ENCODE measurements around the gene MLYCD.

MLYCD gene

DNA sequence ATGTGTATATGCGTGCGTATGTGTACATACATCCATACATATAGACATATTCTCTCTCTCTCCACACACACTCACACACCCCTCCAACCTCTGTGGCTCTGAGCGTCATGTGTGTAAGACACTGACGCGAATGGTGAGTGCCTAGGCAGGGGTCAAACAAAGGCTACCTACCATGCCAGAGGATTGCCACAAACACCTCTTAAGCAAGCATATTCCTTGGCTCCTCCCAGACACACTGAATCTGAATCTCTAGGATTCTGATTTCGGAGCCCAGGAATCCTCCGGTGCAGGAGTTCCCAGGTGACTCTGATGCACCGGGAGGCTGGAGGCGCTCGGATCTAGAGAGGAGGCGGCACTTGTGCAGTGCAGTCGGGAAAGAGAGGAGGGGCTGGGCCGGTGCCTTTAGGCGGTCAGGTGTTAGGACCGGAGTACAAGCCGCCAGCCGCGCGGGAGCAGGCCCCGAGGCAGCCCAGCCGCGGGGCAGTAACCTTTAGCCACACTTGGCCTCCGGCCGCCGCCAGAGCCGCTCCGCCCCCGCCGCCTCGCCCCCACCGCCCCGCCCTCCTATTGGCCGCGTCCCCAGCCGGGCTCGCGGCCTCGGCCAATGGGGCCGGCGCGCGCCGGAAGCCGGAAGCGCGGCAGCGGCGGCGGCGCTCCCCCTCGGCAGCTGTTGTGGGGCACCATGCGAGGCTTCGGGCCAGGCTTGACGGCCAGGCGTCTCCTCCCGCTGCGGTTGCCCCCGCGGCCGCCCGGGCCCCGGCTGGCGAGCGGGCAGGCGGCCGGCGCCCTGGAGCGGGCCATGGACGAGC, at the start of gene MLYCD:
MLYCD (plus strand) TSS at position 653 of the 809 bp plus-strand sequence; CDS start at position 683, 30 bp downstream.
- Mint-ChIP-seq H3K4me3 (peak within 1 kb of the TSS; percentile 94 to 97), H3K4me1 (peaks cover 39% of the 10 kb centered on the region), H3K27me3 (peaks cover 18% of the 10 kb centered on the region), H3K9me3 (no peaks in the 10 kb centered on the region), H3K27ac (peak within 1 kb of the TSS; percentile 82 to 85)
- ATAC-seq (peak; percentile 95), DNase-seq (peak; percentile 63 to 74)

GRCh38 chr16:83849421-83849820, 49.5 kb upstream of the MLYCD start:
- H3K27me3 Mint-ChIP-seq = peaks cover 11% of the 10 kb centered on the region
- no peak for ATAC-seq

GRCh38 chr16:83850947-83851346, 48.0 kb upstream of the MLYCD start:
- peaks cover 11% of the 10 kb centered on the region for H3K27me3 Mint-ChIP-seq
- no peaks in the 10 kb centered on the region for H3K9me3 Mint-ChIP-seq
- H3K4me1 Mint-ChIP-seq = no peaks in the 10 kb centered on the region
- H3K4me3 Mint-ChIP-seq = no peak overlapping the region
- no peak overlapping the region for H3K27ac Mint-ChIP-seq
- no peak for DNase-seq
- ATAC-seq = no peak

More at GRCh38 chr16:83849421-83849820, 49.5 kb upstream of the MLYCD start:
- H3K9me3 Mint-ChIP-seq = no peaks in the 10 kb centered on the region
- no peaks in the 10 kb centered on the region for H3K4me1 Mint-ChIP-seq
- DNase-seq = no peak
- H3K4me3 Mint-ChIP-seq = no peak overlapping the region
- H3K27ac Mint-ChIP-seq = no peak overlapping the region

DNA sequence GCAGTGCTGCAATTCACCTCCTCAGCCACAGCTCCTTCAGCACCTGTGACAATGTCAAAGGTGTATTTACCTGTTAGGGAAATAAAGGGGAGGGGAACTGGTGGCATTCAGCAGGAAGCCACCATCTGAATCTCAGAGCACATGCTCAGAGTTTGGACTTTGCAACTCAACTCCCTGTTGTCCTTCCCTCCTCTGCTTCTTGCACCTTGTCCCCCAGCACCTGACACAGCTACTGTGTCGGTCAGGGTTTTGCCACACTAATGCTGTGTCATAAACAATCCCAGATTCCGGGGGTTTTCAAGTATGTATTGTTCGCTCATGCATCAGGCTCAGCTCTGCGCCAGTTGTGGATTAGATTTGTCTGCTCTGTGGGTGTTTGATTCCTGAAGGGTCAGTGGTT, 47.4 kb upstream of the MLYCD start:
- ATAC-seq (no peak), DNase-seq (no peak)
- Mint-ChIP-seq H3K27me3 (peaks cover 11% of the 10 kb centered on the region), H3K27ac (no peak overlapping the region), H3K9me3 (no peaks in the 10 kb centered on the region), H3K4me1 (no peaks in the 10 kb centered on the region), H3K4me3 (no peak overlapping the region)

DNA sequence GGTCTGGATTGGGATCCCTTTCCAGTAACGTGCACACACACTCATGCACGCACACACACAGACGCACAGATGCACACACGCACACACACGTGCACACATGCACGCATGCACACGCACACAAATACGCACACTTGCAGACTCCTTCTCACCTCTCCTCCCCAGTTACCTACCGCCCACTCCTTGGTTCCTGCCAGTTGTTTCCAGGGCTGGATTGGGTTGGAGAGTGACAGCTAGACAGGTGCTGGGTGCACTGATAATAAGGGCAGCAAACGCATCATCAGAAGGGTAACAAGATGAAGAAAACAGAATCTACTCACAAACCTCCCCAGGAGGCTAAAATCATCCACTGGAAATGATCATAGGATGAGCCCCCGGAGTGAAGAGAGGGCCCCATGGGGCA, 46.1 kb upstream of the MLYCD start:
- H3K4me3 Mint-ChIP-seq = no peak overlapping the region
- DNase-seq (no peak), ATAC-seq (no peak)
- H3K9me3 Mint-ChIP-seq = no peaks in the 10 kb centered on the region
- H3K27ac Mint-ChIP-seq = no peak overlapping the region
- peaks cover 11% of the 10 kb centered on the region for H3K27me3 Mint-ChIP-seq
- H3K4me1 Mint-ChIP-seq = no peaks in the 10 kb centered on the region

DNA sequence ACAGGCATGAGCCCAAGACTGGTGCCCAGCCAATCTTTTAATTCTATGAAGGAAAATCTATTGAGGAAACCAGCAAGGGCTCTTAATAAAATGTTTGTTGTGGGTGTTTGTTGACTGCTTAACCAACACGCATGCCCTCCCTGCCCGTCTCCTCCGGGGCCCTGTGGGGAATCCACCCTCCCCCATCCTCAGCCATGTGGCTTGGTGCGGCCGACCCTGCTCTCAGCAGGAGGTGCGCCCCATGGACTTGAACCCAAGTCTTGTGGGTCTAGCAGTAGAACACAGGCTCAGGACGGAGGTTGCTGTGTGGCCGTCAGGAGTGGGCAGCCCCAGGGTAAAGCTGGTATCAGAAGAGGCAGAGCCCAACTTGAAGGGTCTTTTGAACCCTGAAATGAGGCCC, 45.1 kb upstream of the MLYCD start:
- Mint-ChIP-seq H3K27ac (no peak overlapping the region), H3K4me1 (no peaks in the 10 kb centered on the region), H3K27me3 (peaks cover 11% of the 10 kb centered on the region), H3K9me3 (no peaks in the 10 kb centered on the region), H3K4me3 (no peak overlapping the region)
- DNase-seq (no peak), ATAC-seq (no peak)

GRCh38 chr16:83854420-83854819, 44.5 kb upstream of the MLYCD start:
- no peak overlapping the region for H3K4me3 Mint-ChIP-seq
- no peaks in the 10 kb centered on the region for H3K4me1 Mint-ChIP-seq
- H3K9me3 Mint-ChIP-seq = no peaks in the 10 kb centered on the region
- peaks cover 11% of the 10 kb centered on the region for H3K27me3 Mint-ChIP-seq
- DNase-seq = no peak
- no peak for ATAC-seq
- H3K27ac Mint-ChIP-seq = no peak overlapping the region

DNA sequence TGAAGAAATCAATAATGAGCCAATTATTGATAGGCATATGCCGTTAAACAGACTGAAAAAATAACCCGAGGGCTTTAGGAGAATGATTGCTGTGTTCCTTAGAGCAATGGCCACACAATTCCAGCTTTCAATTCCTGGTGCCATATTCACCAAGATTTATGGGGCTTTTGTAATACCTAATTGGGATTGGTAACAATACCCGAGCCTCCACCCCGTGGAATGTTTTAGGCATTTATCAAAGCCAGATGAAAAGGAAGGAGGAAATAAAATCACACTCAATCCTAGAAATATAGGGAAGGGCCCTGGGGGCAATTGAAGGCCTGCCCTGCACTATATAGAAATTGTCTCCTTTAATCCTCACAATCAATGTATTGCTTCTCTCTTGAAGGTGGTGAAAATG, 42.1 kb upstream of the MLYCD start:
- Mint-ChIP-seq H3K27ac (no peak overlapping the region), H3K9me3 (no peaks in the 10 kb centered on the region), H3K4me1 (no peaks in the 10 kb centered on the region), H3K4me3 (no peak overlapping the region), H3K27me3 (peaks cover 2% of the 10 kb centered on the region)
- no peak for DNase-seq
- ATAC-seq = no peak

- Mint-ChIP-seq H3K27me3 (no peaks in the 10 kb centered on the region), H3K4me1 (no peaks in the 10 kb centered on the region)
Measured at GRCh38 chr16:83859265-83859664, 39.6 kb upstream of the MLYCD start.

GRCh38 chr16:83862661-83863060, 36.3 kb upstream of the MLYCD start:
- peaks cover 0 to 9% of the 10 kb centered on the region in 2 donors for H3K9me3 Mint-ChIP-seq
- DNase-seq (no peak), ATAC-seq (no peak)
- H3K4me3 Mint-ChIP-seq = no peak overlapping the region
- H3K27ac Mint-ChIP-seq = no peak overlapping the region
- no peaks in the 10 kb centered on the region for H3K4me1 Mint-ChIP-seq
- H3K27me3 Mint-ChIP-seq = peaks cover 17% of the 10 kb centered on the region

More at GRCh38 chr16:83859265-83859664, 39.6 kb upstream of the MLYCD start:
- Mint-ChIP-seq H3K9me3 (no peaks in the 10 kb centered on the region), H3K27ac (no peak overlapping the region), H3K4me3 (no peak overlapping the region)
- ATAC-seq = no peak
- no peak for DNase-seq

DNA sequence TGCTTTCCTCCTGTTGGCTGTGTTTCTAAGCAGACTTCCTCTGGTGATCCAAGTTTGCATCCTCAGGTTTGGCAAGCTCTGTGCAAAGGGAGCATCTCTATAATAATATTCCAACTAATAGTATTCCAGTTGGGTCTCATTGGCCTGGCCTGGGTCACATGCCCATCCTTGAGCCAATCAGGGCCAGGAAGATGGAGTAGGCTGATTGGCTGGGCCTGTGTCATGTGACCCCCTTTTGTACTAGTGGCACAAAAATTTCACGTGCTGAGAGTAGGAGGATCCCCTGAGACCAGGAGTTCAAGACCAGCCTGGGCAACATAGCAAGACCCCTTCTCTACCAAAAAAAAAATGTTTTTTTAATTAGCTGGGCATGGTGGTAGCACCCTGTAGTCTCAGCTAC, 35.2 kb upstream of the MLYCD start:
- Mint-ChIP-seq H3K27me3 (peaks cover 24% of the 10 kb centered on the region), H3K4me1 (no peaks in the 10 kb centered on the region), H3K4me3 (no peak overlapping the region), H3K27ac (no peak overlapping the region), H3K9me3 (peaks cover 0 to 9% of the 10 kb centered on the region in 2 donors)
- ATAC-seq = no peak
- no peak for DNase-seq

DNA sequence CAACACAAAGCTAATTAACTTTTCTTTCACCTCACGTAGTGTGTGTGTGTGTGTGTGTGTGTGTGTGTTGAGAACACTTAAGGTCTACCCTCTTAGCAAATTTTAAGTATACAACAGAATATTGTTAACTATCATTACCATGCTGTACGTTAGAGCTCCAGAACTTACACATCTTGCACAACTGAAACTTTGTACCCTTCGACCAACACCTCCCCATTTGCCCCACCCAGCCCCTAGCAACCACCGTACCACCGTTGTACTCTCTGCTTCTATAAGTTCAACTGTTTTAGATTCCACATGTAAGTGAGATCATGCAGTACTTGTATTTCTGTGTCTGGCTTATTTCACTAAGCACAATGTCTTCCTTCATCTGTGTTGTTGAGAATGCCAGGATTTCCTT, 28.1 kb upstream of the MLYCD start:
- peaks cover 0 to 9% of the 10 kb centered on the region in 2 donors for H3K9me3 Mint-ChIP-seq
- ATAC-seq (no peak), DNase-seq (no peak)
- peaks cover 67% of the 10 kb centered on the region for H3K27me3 Mint-ChIP-seq
- no peak overlapping the region for H3K4me3 Mint-ChIP-seq
- no peaks in the 10 kb centered on the region for H3K4me1 Mint-ChIP-seq
- H3K27ac Mint-ChIP-seq = no peak overlapping the region

DNA sequence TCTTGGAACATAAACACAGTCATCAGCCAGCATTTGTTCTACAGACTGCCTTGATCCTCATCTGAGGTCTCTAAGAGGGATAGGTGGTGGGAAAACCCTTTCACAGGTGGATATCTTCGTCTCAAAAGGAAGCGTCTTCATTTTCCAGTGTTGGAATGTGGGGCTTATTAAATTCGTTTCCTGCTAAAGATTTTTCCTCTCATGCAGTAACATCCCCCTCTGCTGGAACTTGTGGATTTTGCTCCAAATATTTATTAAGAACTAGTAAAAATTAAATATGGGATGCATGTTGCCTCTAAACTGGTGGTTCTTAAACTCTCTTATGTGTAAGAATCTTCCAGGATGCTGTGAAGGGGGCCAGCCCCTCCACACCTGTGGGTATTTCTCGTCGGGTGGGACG, 20.1 kb upstream of the MLYCD start:
- ATAC-seq (no peak), DNase-seq (no peak)
- H3K4me3 Mint-ChIP-seq = no peak overlapping the region
- H3K27me3 Mint-ChIP-seq = peaks cover 15% of the 10 kb centered on the region
- H3K27ac Mint-ChIP-seq = no peak overlapping the region
- H3K4me1 Mint-ChIP-seq = no peaks in the 10 kb centered on the region
- no peaks in the 10 kb centered on the region for H3K9me3 Mint-ChIP-seq

DNA sequence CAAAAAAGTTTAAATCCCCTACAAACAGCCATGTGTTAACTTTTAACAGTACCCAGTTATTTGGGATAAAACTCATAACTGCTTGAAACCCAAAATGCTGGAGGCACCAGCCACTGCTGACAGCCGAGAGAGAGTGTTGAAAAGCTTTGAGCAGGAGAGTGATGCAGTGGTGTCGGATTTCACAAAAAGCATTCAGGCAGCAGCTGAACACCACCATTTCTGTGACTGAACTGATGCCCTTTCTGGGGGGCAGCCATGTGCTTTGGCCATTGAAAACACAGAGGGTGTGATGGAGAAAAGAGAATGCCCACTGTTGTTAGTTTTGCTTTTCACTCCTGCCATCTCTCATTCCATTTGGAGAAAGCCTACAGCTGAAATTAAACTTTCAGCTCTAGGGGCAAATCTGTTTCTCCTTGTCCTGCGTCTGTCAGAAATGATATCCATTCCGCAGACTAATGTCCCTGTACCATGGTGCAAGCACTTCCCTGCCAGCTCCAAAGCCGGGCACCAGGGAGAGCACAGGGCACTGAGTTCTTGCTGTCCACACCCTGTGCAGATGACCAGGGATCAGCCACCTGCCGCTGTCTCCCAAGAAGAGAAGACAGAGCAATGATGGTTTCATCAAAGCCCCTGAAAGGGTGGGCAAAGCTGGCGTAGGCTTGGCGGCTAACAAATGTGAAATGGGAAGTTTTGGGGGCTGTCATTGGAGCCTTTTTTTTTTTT, 16.6 kb upstream of the MLYCD start:
- ATAC-seq (no peak), DNase-seq (no peak)
- Mint-ChIP-seq H3K27ac (no peak overlapping the region), H3K27me3 (no peaks in the 10 kb centered on the region), H3K4me1 (no peaks in the 10 kb centered on the region), H3K4me3 (no peak overlapping the region), H3K9me3 (no peaks in the 10 kb centered on the region)

DNA sequence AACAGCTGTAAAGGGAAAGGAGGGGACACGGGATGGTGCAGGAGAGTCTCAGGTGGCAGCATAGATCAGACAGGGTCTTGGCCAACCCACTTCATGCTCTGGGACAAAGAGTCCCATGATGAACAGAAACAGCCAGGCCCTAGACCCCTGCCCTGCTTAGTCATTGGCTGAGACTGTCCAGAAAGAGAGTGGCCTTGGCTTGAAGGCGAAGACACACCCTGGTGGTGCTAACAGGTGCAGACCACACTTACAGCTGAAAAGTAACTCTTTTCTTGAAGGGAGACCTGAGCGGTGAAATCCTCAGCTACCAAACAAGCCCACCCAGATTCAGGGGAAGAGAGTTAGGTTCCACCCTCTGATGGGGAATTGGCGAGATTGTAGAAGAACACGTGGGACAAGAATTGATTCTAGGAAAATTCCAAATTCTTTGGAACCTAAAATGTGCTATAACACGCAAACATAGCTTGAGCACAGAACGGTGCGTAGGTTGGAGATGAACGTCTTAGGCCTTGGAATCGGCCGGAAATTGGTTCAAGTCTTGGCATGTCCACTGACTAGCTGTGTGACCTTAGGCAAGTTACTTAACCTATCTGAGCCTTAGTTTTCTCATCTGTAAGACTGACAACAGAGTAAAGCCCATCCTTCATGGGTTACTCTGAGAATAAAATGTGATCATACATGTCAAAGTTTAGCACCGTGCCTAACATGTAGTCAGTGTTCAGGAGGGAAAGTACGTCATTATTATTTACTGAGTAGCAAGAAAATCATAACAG, 12.5 kb upstream of the MLYCD start:
- H3K4me1 Mint-ChIP-seq = no peaks in the 10 kb centered on the region
- ATAC-seq (no peak), DNase-seq (no peak)
- no peaks in the 10 kb centered on the region for H3K27me3 Mint-ChIP-seq
- H3K27ac Mint-ChIP-seq = peak overlapping the region in 1 of 2 donors; percentile 39
- no peak overlapping the region for H3K4me3 Mint-ChIP-seq
- H3K9me3 Mint-ChIP-seq = peaks cover 0 to 6% of the 10 kb centered on the region in 2 donors

GRCh38 chr16:83887080-83887479, 11.8 kb upstream of the MLYCD start:
- H3K27ac Mint-ChIP-seq = no peak overlapping the region
- no peak overlapping the region for H3K4me3 Mint-ChIP-seq
- DNase-seq (no peak), ATAC-seq (no peak)
- H3K27me3 Mint-ChIP-seq = no peaks in the 10 kb centered on the region
- no peaks in the 10 kb centered on the region for H3K4me1 Mint-ChIP-seq
- H3K9me3 Mint-ChIP-seq = peaks cover 0 to 6% of the 10 kb centered on the region in 2 donors

Measured in stimulated activated naive CD8-positive, alpha-beta T cell treated with anti-CD3 and anti-CD28 coated beads, Interleukin-15, amount 100 ng/mL, for 72 hours (primary cell).